ENCODE results near the gene TBC1D10B. TPM values are rescaled to one million over a fixed set of nuclear protein-coding genes. Genes with fewer than 3 reads are reported as not detected.
A peak's percentile ranks its signal among the peaks of the same experiment; 100 is the strongest.
"Not testable (repeated sequence)": the region's sequence is repeated elsewhere in the genome, so short reads cannot be mapped to it uniquely, and the experiment has no call there.

The TBC1D10B gene
- total and polyA plus RNA-seq, 2 donors = 12.1 to 25.0 TPM

GRCh38 chr16:30348113-30348512, 22.2 kb downstream of the TBC1D10B start:
- WGBS = 98% methylated on average over 8 of the region's 8 CpGs
- no peak overlapping the region for H3K4me3 ChIP-seq (ENCODE audit: low read length in 2 of 2)
- DNase-seq (ENCODE audit: low read depth in 6 of 9, low spot score in 9 of 9) = no peak
- peaks cover 5 to 8% of the 10 kb centered on the region in 2 donors for H3K4me1 ChIP-seq (ENCODE audit: control insufficient read depth in 2 of 2, insufficient read depth in 2 of 2, low read length in 2 of 2)
- peaks cover 0 to 4% of the 10 kb centered on the region in 2 donors for H3K9me3 ChIP-seq (ENCODE audit: control insufficient read depth in 2 of 2, insufficient read depth in 1 of 2, low read length in 1 of 2)
- no peaks in the 10 kb centered on the region for H3K27me3 ChIP-seq (ENCODE audit: control insufficient read depth in 2 of 2, insufficient read depth in 1 of 2, low read length in 1 of 2)
- no peak overlapping the region for H3K27ac ChIP-seq (ENCODE audit: low read depth in 1 of 2, low read length in 1 of 2)
- H3K36me3 ChIP-seq (ENCODE audit: control insufficient read depth in 2 of 2, insufficient read depth in 2 of 2, low read length in 1 of 2) = peaks cover 29 to 36% of the 10 kb centered on the region in 2 donors

- WGBS = 98% methylated on average over 3 of the region's 3 CpGs
- peaks cover 9 to 23% of the 10 kb centered on the region in 2 donors for H3K4me1 ChIP-seq (ENCODE audit: control insufficient read depth in 2 of 2, insufficient read depth in 2 of 2, low read length in 2 of 2)
- H3K4me3 ChIP-seq (ENCODE audit: low read length in 2 of 2) = no peak overlapping the region
- no peak overlapping the region for H3K27ac ChIP-seq (ENCODE audit: low read depth in 1 of 2, low read length in 1 of 2)
- peaks cover 12 to 18% of the 10 kb centered on the region in 2 donors for H3K36me3 ChIP-seq (ENCODE audit: control insufficient read depth in 2 of 2, insufficient read depth in 2 of 2, low read length in 1 of 2)
- no peaks in the 10 kb centered on the region for H3K27me3 ChIP-seq (ENCODE audit: control insufficient read depth in 2 of 2, insufficient read depth in 1 of 2, low read length in 1 of 2)
- no peak for DNase-seq (ENCODE audit: low read depth in 6 of 9, low spot score in 9 of 9)
- H3K9me3 ChIP-seq (ENCODE audit: control insufficient read depth in 2 of 2, insufficient read depth in 1 of 2, low read length in 1 of 2) = peaks cover 0 to 8% of the 10 kb centered on the region in 2 donors
These were observed 24.0 kb downstream of the TBC1D10B start for GRCh38 chr16:30346286-30346685.

GRCh38 chr16:30343491-30343820, 26.8 kb downstream of the TBC1D10B start:
- not testable (repeated sequence) for H3K36me3 ChIP-seq (ENCODE audit: control insufficient read depth in 2 of 2, insufficient read depth in 2 of 2, low read length in 1 of 2); H3K4me3 ChIP-seq (ENCODE audit: low read length in 2 of 2); H3K9me3 ChIP-seq (ENCODE audit: control insufficient read depth in 2 of 2, insufficient read depth in 1 of 2, low read length in 1 of 2); H3K27me3 ChIP-seq (ENCODE audit: control insufficient read depth in 2 of 2, insufficient read depth in 1 of 2, low read length in 1 of 2); H3K27ac ChIP-seq (ENCODE audit: low read depth in 1 of 2, low read length in 1 of 2)
- peaks cover 15 to 34% of the 10 kb centered on the region in 2 donors for H3K4me1 ChIP-seq (ENCODE audit: control insufficient read depth in 2 of 2, insufficient read depth in 2 of 2, low read length in 2 of 2)
- WGBS = 50% methylated on average over 11 of the region's 11 CpGs
- peak in 1 of 9 donors; percentile 38 for DNase-seq (ENCODE audit: low read depth in 6 of 9, low spot score in 9 of 9)

- Histone ChIP-seq H3K36me3 (ENCODE audit: control insufficient read depth in 2 of 2, insufficient read depth in 2 of 2, low read length in 1 of 2) (no peaks in the 10 kb centered on the region), H3K4me3 (ENCODE audit: low read length in 2 of 2) (no peak overlapping the region), H3K27ac (ENCODE audit: low read depth in 1 of 2, low read length in 1 of 2) (no peak overlapping the region), H3K9me3 (ENCODE audit: control insufficient read depth in 2 of 2, insufficient read depth in 1 of 2, low read length in 1 of 2) (peaks cover 0 to 8% of the 10 kb centered on the region in 2 donors), H3K27me3 (ENCODE audit: control insufficient read depth in 2 of 2, insufficient read depth in 1 of 2, low read length in 1 of 2) (no peaks in the 10 kb centered on the region), H3K4me1 (ENCODE audit: control insufficient read depth in 2 of 2, insufficient read depth in 2 of 2, low read length in 2 of 2) (peaks cover 15 to 34% of the 10 kb centered on the region in 2 donors)
- WGBS = 97% methylated on average over 32 of the region's 32 CpGs
- no peak for DNase-seq (ENCODE audit: low read depth in 6 of 9, low spot score in 9 of 9)
These were observed 27.4 kb downstream of the TBC1D10B start for GRCh38 chr16:30342751-30343490.

- not testable (repeated sequence) for H3K27me3 ChIP-seq (ENCODE audit: control insufficient read depth in 2 of 2, insufficient read depth in 1 of 2, low read length in 1 of 2); H3K27ac ChIP-seq (ENCODE audit: low read depth in 1 of 2, low read length in 1 of 2); DNase-seq (ENCODE audit: low read depth in 6 of 9, low spot score in 9 of 9); H3K36me3 ChIP-seq (ENCODE audit: control insufficient read depth in 2 of 2, insufficient read depth in 2 of 2, low read length in 1 of 2); H3K9me3 ChIP-seq (ENCODE audit: control insufficient read depth in 2 of 2, insufficient read depth in 1 of 2, low read length in 1 of 2); H3K4me3 ChIP-seq (ENCODE audit: low read length in 2 of 2)
- WGBS = 97% methylated on average over 8 of the region's 8 CpGs
- peaks cover 15 to 34% of the 10 kb centered on the region in 2 donors for H3K4me1 ChIP-seq (ENCODE audit: control insufficient read depth in 2 of 2, insufficient read depth in 2 of 2, low read length in 2 of 2)
These were observed 28.3 kb downstream of the TBC1D10B start for GRCh38 chr16:30341971-30342370.

- Histone ChIP-seq H3K4me3 (ENCODE audit: low read length in 2 of 2) (no peak overlapping the region), H3K27me3 (ENCODE audit: control insufficient read depth in 2 of 2, insufficient read depth in 1 of 2, low read length in 1 of 2) (no peaks in the 10 kb centered on the region), H3K4me1 (ENCODE audit: control insufficient read depth in 2 of 2, insufficient read depth in 2 of 2, low read length in 2 of 2) (peaks cover 20 to 39% of the 10 kb centered on the region in 2 donors), H3K9me3 (ENCODE audit: control insufficient read depth in 2 of 2, insufficient read depth in 1 of 2, low read length in 1 of 2) (peaks cover 0 to 5% of the 10 kb centered on the region in 2 donors), H3K36me3 (ENCODE audit: control insufficient read depth in 2 of 2, insufficient read depth in 2 of 2, low read length in 1 of 2) (no peaks in the 10 kb centered on the region), H3K27ac (ENCODE audit: low read depth in 1 of 2, low read length in 1 of 2) (peak overlapping the region; percentile 36 to 56)
- 23% methylated on average over 13 of the region's 13 CpGs for WGBS
- DNase-seq (ENCODE audit: low read depth in 6 of 9, low spot score in 9 of 9) = peak in 3 of 9 donors; percentile 51 to 72 (median 51)
These were observed 29.7 kb downstream of the TBC1D10B start for GRCh38 chr16:30340621-30341020.

- H3K4me3 ChIP-seq (ENCODE audit: low read length in 2 of 2); H3K36me3 ChIP-seq (ENCODE audit: control insufficient read depth in 2 of 2, insufficient read depth in 2 of 2, low read length in 1 of 2); H3K27me3 ChIP-seq (ENCODE audit: control insufficient read depth in 2 of 2, insufficient read depth in 1 of 2, low read length in 1 of 2); H3K27ac ChIP-seq (ENCODE audit: low read depth in 1 of 2, low read length in 1 of 2); H3K9me3 ChIP-seq (ENCODE audit: control insufficient read depth in 2 of 2, insufficient read depth in 1 of 2, low read length in 1 of 2); DNase-seq (ENCODE audit: low read depth in 6 of 9, low spot score in 9 of 9): not testable (repeated sequence)
- H3K4me1 ChIP-seq (ENCODE audit: control insufficient read depth in 2 of 2, insufficient read depth in 2 of 2, low read length in 2 of 2) = peaks cover 17 to 40% of the 10 kb centered on the region in 2 donors
- WGBS = 98% methylated on average over 5 of the region's 5 CpGs
These were observed 31.6 kb downstream of the TBC1D10B start for GRCh38 chr16:30338715-30339114.

- not testable (repeated sequence) for DNase-seq (ENCODE audit: low read depth in 6 of 9, low spot score in 9 of 9); H3K27ac ChIP-seq (ENCODE audit: low read depth in 1 of 2, low read length in 1 of 2); H3K27me3 ChIP-seq (ENCODE audit: control insufficient read depth in 2 of 2, insufficient read depth in 1 of 2, low read length in 1 of 2); H3K4me3 ChIP-seq (ENCODE audit: low read length in 2 of 2); H3K9me3 ChIP-seq (ENCODE audit: control insufficient read depth in 2 of 2, insufficient read depth in 1 of 2, low read length in 1 of 2); H3K36me3 ChIP-seq (ENCODE audit: control insufficient read depth in 2 of 2, insufficient read depth in 2 of 2, low read length in 1 of 2)
- 98% methylated on average over 10 of the region's 10 CpGs for WGBS
- H3K4me1 ChIP-seq (ENCODE audit: control insufficient read depth in 2 of 2, insufficient read depth in 2 of 2, low read length in 2 of 2) = peaks cover 14 to 32% of the 10 kb centered on the region in 2 donors
These were observed 32.3 kb downstream of the TBC1D10B start for GRCh38 chr16:30337964-30338357.

- Histone ChIP-seq H3K36me3 (ENCODE audit: control insufficient read depth in 2 of 2, insufficient read depth in 2 of 2, low read length in 1 of 2) (no peaks in the 10 kb centered on the region), H3K27ac (ENCODE audit: low read depth in 1 of 2, low read length in 1 of 2) (peak overlapping the region; percentile 60 to 97), H3K27me3 (ENCODE audit: control insufficient read depth in 2 of 2, insufficient read depth in 1 of 2, low read length in 1 of 2) (no peaks in the 10 kb centered on the region), H3K9me3 (ENCODE audit: control insufficient read depth in 2 of 2, insufficient read depth in 1 of 2, low read length in 1 of 2) (no peaks in the 10 kb centered on the region), H3K4me1 (ENCODE audit: control insufficient read depth in 2 of 2, insufficient read depth in 2 of 2, low read length in 2 of 2) (peaks cover 10 to 17% of the 10 kb centered on the region in 2 donors), H3K4me3 (ENCODE audit: low read length in 2 of 2) (peak overlapping the region; percentile 35 to 70)
- no peak for DNase-seq (ENCODE audit: low read depth in 6 of 9, low spot score in 9 of 9)
- WGBS = 40% methylated on average over 17 of the region's 17 CpGs
These were observed 34.5 kb downstream of the TBC1D10B start for GRCh38 chr16:30335598-30336474.
